Measurements from ENCODE around the gene IREB2.
A peak's percentile ranks its signal among the peaks of the same experiment; 100 is the strongest.

IREB2 gene

DNA sequence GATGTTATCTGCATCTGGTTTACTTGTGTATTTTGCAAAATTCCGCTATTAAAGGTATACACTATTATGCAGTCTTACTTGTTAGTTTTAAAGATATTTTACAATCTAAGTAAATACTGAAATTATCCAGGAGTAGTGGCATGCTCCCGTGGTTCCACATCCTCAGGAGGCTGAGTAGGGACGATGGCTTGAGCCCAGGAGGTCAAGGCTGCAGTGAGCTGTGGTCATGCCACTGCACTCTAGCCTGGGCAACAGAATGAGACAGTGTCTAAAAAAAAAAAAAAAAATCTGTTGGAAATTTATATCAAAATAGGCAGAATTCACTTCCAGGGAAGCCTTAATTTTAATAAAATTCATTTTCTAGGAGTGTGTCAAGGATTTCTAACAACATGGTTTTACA, 41.6 kb downstream of the IREB2 start:
- TF ChIP-seq, protein P1, sequence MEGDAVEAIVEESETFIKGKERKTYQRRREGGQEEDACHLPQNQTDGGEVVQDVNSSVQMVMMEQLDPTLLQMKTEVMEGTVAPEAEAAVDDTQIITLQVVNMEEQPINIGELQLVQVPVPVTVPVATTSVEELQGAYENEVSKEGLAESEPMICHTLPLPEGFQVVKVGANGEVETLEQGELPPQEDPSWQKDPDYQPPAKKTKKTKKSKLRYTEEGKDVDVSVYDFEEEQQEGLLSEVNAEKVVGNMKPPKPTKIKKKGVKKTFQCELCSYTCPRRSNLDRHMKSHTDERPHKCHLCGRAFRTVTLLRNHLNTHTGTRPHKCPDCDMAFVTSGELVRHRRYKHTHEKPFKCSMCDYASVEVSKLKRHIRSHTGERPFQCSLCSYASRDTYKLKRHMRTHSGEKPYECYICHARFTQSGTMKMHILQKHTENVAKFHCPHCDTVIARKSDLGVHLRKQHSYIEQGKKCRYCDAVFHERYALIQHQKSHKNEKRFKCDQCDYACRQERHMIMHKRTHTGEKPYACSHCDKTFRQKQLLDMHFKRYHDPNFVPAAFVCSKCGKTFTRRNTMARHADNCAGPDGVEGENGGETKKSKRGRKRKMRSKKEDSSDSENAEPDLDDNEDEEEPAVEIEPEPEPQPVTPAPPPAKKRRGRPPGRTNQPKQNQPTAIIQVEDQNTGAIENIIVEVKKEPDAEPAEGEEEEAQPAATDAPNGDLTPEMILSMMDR (IDR thresholded peaks at IDR 0.05; ENCODE audit: control insufficient read depth, insufficient read depth, low read depth, low read length, missing control alignments) = no peak
- no peak for DNase-seq (ENCODE audit: low read depth)
- H3K4me3 ChIP-seq (ENCODE audit: control insufficient read depth, low read depth, low read length) = no peak overlapping the region

DNA sequence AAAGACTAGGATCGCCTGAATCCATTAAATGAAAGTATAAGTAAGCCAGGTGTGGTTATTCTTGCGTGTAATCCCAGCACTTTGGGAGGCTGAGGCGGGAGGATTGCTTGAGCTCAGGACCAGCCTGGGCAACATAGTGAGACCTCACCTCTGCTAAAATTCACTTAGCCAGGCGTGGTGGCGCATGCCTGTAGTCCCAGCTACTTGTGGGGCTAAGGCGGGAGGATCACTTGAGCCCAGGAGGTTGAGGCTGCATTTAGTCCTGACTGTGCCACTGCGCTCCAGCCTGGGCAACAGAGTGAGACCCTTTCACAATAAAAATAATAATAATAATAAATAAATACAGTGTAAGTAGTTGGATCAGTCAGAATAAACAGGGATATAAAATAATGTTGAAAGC, 43.9 kb downstream of the IREB2 start:
- TF ChIP-seq, protein P1 (IDR thresholded peaks at IDR 0.05; ENCODE audit: control insufficient read depth, insufficient read depth, low read depth, low read length, missing control alignments) = no peak
- no peak for DNase-seq (ENCODE audit: low read depth)
- H3K4me3 ChIP-seq (ENCODE audit: control insufficient read depth, low read depth, low read length) = no peak overlapping the region

- peak; percentile 46 for DNase-seq (ENCODE audit: low read depth)
- TF ChIP-seq, protein P1 (IDR thresholded peaks at IDR 0.05; ENCODE audit: control insufficient read depth, insufficient read depth, low read depth, low read length, missing control alignments) = no peak
- no peak overlapping the region for H3K4me3 ChIP-seq (ENCODE audit: control insufficient read depth, low read depth, low read length)
These were observed 54.9 kb downstream of the IREB2 start for GRCh38 chr15:78492872-78493271.

- no peak for DNase-seq (ENCODE audit: low read depth)
- H3K4me3 ChIP-seq (ENCODE audit: control insufficient read depth, low read depth, low read length) = no peak overlapping the region
- TF ChIP-seq, protein P1 (IDR thresholded peaks at IDR 0.05; ENCODE audit: control insufficient read depth, insufficient read depth, low read depth, low read length, missing control alignments) = no peak
These were observed 63.8 kb downstream of the IREB2 start for GRCh38 chr15:78501857-78502256.

GRCh38 chr15:78502641-78503040, 64.6 kb downstream of the IREB2 start:
- DNase-seq (ENCODE audit: low read depth) = no peak
- TF ChIP-seq, protein P1 (IDR thresholded peaks at IDR 0.05; ENCODE audit: control insufficient read depth, insufficient read depth, low read depth, low read length, missing control alignments) = no peak
- no peak overlapping the region for H3K4me3 ChIP-seq (ENCODE audit: control insufficient read depth, low read depth, low read length)

- H3K4me3 ChIP-seq (ENCODE audit: control insufficient read depth, low read depth, low read length) = peak within 1 kb of the TSS; percentile 70
- DNase-seq (ENCODE audit: low read depth) = peak; percentile 86
- TF ChIP-seq, protein P1 (IDR thresholded peaks at IDR 0.05; ENCODE audit: control insufficient read depth, insufficient read depth, low read depth, low read length, missing control alignments) = no peak
These were observed 69.2 kb downstream of the IREB2 start, which contains the start of gene HYKK for GRCh38 chr15:78506971-78507830. Gene HYKK (plus strand): TSS chr15:78507577. CDS start chr15:78513089, 5,512 bp downstream.

Measured in AG09309 (cell line).